Heart left ventricle (tissue), 13 donors: ENCODE data around the gene RFC2.

Experiments
- POLR2A ChIP-seq, 2 donors: fragments of 450-650 bp; IDR thresholded peaks; one replicate each; pipeline ENCODE4 v1.6.1; 2017; ENCODE audit warnings: antibody characterized with exemption in 2 of 2, mild to moderate bottlenecking in 2 of 2, moderate library complexity in 2 of 2
- TF ChIP-seq, protein P1 (sequence below), 12 donors: fragments of 200-600 bp; sonication (generic) in 4 of 12; IDR thresholded peaks; one replicate each; pipeline versions ENCODE4 v1.5.0 to v1.8.0; 2018 to 2022; ENCODE audit warnings: antibody characterized with exemption in 12 of 12, mild to moderate bottlenecking in 5 of 12
- donor health status: ischemic (EF 13 %, LVEDD 7.1; RV severe dilation, severe dysfunction).
- donor health status: DM: no; HTN: yes; CAD: no.
- donor health status: DM: no; HTN: no; CAD: no.
- donor health status: ischemic (EF 25% LVEDD 6.9; RV normal size, moderate dysfunction).
- donor health status: ischemic (EF 25% LVEDD 5.7; RV mildly dilated, moderate dysfunction).
- donor health status: ischemic (EF 35%, LVEDD 5.7; RV mildly dilated, moderate dysfunction).
- donor health status: nonischemic (EF 11% LVEDD 7.7; RV severe dilation, severe dysfunction).
- donor health status: DM: yes; HTN: yes; CAD: no.
- donor health status: PGD.
- donor health status: ischemic (EF 29% LVEDD 5.4; RV normal size, mild dysfunction).
- donor health status: nonischemic (EF 23%, LVEDD 6.1; RV moderate dilation, normal function).

DNA sequence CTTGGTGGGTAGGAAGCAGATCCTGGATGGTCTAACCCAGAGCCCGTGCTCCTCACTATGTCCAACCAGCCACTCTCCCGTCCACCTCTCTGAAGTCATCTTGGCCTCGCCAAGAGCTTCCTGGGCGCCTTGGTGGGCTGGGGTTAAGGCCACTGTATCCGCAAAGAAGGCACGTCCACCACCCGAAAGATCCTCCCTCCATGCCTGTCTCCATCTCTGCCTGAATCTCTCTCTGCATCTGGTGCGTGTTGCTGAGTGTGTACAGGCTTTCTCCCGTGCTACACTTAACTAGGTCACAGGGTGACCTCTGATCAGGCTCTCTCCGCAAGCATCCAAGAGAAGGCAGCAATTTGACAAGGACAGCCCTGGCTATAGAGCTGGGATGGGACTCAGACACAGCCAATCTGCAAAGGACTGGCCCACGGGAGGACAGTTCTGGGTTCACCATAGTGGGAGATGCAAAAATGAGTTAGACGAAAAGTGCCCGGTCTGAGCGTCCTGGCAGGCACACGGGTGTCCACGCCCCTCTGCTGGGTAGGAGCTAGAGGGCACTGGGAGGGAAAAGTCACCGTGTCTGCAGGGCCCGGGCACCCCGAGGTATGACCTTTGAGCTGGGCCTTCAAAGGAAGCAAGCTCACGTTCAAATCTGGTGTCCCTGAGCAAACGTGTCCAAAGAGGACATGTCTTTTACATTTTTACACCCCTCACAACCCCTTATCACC, 9.4 kb upstream of the RFC2 start:
- TF ChIP-seq, protein P1, sequence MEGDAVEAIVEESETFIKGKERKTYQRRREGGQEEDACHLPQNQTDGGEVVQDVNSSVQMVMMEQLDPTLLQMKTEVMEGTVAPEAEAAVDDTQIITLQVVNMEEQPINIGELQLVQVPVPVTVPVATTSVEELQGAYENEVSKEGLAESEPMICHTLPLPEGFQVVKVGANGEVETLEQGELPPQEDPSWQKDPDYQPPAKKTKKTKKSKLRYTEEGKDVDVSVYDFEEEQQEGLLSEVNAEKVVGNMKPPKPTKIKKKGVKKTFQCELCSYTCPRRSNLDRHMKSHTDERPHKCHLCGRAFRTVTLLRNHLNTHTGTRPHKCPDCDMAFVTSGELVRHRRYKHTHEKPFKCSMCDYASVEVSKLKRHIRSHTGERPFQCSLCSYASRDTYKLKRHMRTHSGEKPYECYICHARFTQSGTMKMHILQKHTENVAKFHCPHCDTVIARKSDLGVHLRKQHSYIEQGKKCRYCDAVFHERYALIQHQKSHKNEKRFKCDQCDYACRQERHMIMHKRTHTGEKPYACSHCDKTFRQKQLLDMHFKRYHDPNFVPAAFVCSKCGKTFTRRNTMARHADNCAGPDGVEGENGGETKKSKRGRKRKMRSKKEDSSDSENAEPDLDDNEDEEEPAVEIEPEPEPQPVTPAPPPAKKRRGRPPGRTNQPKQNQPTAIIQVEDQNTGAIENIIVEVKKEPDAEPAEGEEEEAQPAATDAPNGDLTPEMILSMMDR (IDR thresholded peaks at IDR 0.05) = no peak
- no peak for TF ChIP-seq POLR2A (IDR thresholded peaks at IDR 0.05)
